ENCODE results near the gene TPCN2.

The TPCN2 gene

DNA sequence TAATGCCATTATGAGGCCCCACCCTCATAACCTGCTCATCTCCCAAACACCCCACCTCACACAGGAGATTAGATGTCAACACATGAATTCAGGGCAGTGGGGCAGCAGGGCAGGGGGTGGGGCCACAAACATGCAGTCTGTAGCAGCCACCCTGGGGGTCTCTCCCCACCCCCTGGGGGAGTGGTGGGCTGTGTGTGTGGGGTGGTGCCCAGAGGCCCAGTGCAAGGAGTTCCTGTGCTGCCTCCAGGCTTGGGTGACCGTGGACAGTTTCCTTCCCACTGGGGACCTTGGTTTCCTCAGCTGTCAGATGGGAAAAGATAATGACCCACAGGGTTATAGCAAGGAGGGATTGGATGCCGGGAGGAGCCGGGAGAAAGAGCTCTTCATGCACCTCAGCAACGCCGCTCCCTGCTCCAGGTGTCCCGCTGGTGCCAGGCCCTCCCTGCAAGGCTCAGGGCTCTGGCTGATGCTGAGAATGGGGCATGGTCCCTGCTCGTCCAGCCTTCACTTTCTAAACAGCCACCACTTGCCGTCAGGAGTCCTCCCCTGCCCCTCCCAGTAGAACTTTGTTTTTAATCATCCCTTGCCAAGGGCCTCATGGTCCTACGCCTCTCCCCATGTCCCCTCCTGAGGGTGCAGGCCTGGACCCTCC is 33.7 kb upstream of the TPCN2 start:
- H3K4me3 ChIP-seq (ENCODE audit: low read depth, low read length): no peak overlapping the region
- TF ChIP-seq POLR2A (IDR thresholded peaks at IDR 0.05; ENCODE audit: extremely low read depth, insufficient read length) (no peak), MYC (IDR thresholded peaks at IDR 0.05; ENCODE audit: low read depth, low read length) (no peak)
- TF ChIP-seq, protein P1, sequence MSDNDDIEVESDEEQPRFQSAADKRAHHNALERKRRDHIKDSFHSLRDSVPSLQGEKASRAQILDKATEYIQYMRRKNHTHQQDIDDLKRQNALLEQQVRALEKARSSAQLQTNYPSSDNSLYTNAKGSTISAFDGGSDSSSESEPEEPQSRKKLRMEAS (IDR thresholded peaks at IDR 0.05; ENCODE audit: low read depth, low read length): no peak
- TF ChIP-seq, protein P2, sequence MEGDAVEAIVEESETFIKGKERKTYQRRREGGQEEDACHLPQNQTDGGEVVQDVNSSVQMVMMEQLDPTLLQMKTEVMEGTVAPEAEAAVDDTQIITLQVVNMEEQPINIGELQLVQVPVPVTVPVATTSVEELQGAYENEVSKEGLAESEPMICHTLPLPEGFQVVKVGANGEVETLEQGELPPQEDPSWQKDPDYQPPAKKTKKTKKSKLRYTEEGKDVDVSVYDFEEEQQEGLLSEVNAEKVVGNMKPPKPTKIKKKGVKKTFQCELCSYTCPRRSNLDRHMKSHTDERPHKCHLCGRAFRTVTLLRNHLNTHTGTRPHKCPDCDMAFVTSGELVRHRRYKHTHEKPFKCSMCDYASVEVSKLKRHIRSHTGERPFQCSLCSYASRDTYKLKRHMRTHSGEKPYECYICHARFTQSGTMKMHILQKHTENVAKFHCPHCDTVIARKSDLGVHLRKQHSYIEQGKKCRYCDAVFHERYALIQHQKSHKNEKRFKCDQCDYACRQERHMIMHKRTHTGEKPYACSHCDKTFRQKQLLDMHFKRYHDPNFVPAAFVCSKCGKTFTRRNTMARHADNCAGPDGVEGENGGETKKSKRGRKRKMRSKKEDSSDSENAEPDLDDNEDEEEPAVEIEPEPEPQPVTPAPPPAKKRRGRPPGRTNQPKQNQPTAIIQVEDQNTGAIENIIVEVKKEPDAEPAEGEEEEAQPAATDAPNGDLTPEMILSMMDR (IDR thresholded peaks at IDR 0.05; ENCODE audit: low read depth, low read length): no peak
- DNase-seq (ENCODE audit: low read depth): no peak

DNA sequence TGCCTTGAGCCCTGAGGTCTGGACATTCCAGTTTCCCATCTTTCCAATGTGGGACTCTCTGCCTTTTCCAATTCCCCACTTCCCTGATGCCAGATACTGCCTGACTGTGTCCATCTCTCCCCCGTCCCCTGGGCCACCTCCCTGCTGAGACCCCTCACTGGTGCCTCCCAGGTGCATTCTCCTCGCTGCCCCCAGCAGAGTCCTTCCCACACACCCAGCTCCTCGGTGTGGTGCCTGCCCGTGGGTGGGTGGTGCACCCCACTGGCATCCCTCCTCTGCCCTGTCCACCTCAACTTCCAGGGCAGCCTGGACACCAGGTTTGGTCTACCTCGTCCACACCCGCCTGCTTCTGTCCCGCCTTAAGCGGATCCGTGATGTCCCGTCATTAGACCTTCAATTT is 30.8 kb upstream of the TPCN2 start:
- no peak for DNase-seq (ENCODE audit: low read depth)
- TF ChIP-seq, protein P1 (IDR thresholded peaks at IDR 0.05; ENCODE audit: low read depth, low read length): no peak
- TF ChIP-seq, protein P2 (IDR thresholded peaks at IDR 0.05; ENCODE audit: low read depth, low read length): no peak
- no peak for TF ChIP-seq POLR2A (IDR thresholded peaks at IDR 0.05; ENCODE audit: extremely low read depth, insufficient read length)
- no peak for TF ChIP-seq MYC (IDR thresholded peaks at IDR 0.05; ENCODE audit: low read depth, low read length)
- H3K4me3 ChIP-seq (ENCODE audit: low read depth, low read length): no peak overlapping the region

DNA sequence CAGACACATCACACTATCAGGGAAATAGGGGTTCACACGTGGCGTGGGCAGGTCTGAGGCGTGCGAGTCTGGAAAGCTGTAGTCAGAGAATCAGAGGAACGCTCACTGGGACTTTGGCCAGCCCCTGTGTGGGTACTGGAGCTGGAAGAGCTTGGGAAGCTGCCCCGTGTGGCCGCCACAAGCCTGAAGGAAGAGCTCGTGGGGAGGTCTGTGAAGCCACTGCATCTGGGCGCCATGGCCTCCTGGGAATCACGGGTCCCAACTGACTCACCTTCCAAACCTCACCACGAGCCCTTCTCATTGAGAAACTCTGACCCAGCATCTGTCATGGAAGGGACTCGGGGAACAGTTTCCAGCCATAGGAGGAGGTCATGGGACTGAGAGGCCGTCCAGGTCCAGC is 29.8 kb upstream of the TPCN2 start:
- DNase-seq (ENCODE audit: low read depth): peak; percentile 83
- no peak overlapping the region for H3K4me3 ChIP-seq (ENCODE audit: low read depth, low read length)
- TF ChIP-seq MYC (IDR thresholded peaks at IDR 0.05; ENCODE audit: low read depth, low read length) (no peak), POLR2A (IDR thresholded peaks at IDR 0.05; ENCODE audit: extremely low read depth, insufficient read length) (no peak)
- TF ChIP-seq, protein P1 (IDR thresholded peaks at IDR 0.05; ENCODE audit: low read depth, low read length): no peak
- TF ChIP-seq, protein P2 (IDR thresholded peaks at IDR 0.05; ENCODE audit: low read depth, low read length): no peak

DNA sequence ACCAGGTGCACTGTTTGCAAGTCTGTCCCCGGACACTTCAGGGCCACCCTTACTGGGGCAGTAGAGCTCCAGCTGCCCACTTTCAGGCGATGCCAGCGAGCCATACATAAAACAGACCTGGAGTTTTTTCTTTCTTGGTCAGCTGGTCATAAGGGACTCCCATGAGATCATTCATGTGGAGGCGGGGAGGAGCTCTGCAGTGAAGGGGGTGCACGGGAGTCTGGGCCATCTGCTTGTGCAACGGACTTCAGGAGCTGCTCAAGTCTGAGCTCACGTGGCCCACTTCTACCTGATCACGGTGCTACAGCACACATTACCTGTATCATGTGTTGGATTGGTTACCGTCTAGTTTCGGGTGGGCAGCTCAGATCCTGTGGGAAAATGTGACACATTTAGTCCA is 26.5 kb upstream of the TPCN2 start:
- DNase-seq (ENCODE audit: low read depth): peak; percentile 31
- H3K4me3 ChIP-seq (ENCODE audit: low read depth, low read length): no peak overlapping the region
- no peak for TF ChIP-seq POLR2A (IDR thresholded peaks at IDR 0.05; ENCODE audit: extremely low read depth, insufficient read length)
- TF ChIP-seq MYC (IDR thresholded peaks at IDR 0.05; ENCODE audit: low read depth, low read length): no peak
- TF ChIP-seq, protein P2 (IDR thresholded peaks at IDR 0.05; ENCODE audit: low read depth, low read length): no peak
- TF ChIP-seq, protein P1 (IDR thresholded peaks at IDR 0.05; ENCODE audit: low read depth, low read length): no peak

DNA sequence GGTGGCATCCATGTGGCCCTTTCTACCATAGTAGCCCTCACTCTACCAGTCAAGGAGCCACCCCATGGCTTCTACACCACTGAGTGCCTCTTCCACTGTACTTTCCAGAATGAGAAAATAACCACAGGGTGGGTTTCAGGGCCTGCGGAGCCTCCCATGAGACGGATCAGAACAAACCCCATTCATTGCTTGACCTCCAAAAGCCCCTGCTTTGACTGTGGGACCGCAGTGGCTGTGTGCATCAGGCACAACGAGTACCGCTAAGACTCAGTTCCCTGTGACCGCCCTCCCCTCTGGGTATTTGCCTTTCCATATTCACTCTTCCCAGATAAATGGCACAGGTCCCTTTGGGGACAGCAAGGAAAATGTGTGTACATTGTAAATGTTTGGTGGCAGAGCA is 24.2 kb upstream of the TPCN2 start:
- no peak for DNase-seq (ENCODE audit: low read depth)
- TF ChIP-seq, protein P1 (IDR thresholded peaks at IDR 0.05; ENCODE audit: low read depth, low read length): no peak
- TF ChIP-seq, protein P2 (IDR thresholded peaks at IDR 0.05; ENCODE audit: low read depth, low read length): no peak
- TF ChIP-seq POLR2A (IDR thresholded peaks at IDR 0.05; ENCODE audit: extremely low read depth, insufficient read length) (no peak), MYC (IDR thresholded peaks at IDR 0.05; ENCODE audit: low read depth, low read length) (no peak)
- no peak overlapping the region for H3K4me3 ChIP-seq (ENCODE audit: low read depth, low read length)
